Skin of body (tissue), 2 donors: ENCODE results near the gene POMGNT2. TPM values are rescaled to one million over a fixed set of nuclear protein-coding genes. Genes with fewer than 3 reads are reported as not detected.

Source experiments
- DNase-seq: peaks from one replicate; lab custom pipeline; 2025; lab: John Stamatoyannopoulos, UW
- total RNA-seq: library from RNA; depleted of rRNA; stranded (reverse); fragments of >200 nt; gene quantifications from one replicate; pipeline ENCODE4 v1.2.3, GENCODE V29; 2014

Gene POMGNT2
- total RNA-seq, 1 donor from 2014 or later, result 9.0 TPM

- no peak for DNase-seq
Observed at GRCh38 chr3:43102773-43103480, 3.0 kb downstream of the POMGNT2 start.

DNA sequence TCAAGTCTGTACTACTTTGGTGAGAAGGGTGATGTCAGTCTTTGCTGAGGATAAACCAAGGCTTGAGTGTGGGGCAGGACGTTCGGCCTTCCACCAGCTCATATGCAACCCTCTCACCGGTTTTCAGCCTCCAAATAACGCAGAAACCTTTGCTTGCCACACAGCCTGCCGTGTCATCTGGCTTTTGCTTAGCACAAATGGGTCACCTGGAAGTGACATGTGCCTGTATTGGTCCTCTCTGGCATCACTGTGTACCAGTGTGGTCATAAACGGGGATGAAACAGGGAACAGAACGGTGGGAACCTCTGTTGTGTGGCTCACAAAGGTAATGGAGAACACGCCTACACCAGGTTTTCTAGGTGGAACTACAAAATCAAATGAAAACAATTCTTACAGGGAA is 7.1 kb downstream of the POMGNT2 start:
- no peak for DNase-seq

DNA sequence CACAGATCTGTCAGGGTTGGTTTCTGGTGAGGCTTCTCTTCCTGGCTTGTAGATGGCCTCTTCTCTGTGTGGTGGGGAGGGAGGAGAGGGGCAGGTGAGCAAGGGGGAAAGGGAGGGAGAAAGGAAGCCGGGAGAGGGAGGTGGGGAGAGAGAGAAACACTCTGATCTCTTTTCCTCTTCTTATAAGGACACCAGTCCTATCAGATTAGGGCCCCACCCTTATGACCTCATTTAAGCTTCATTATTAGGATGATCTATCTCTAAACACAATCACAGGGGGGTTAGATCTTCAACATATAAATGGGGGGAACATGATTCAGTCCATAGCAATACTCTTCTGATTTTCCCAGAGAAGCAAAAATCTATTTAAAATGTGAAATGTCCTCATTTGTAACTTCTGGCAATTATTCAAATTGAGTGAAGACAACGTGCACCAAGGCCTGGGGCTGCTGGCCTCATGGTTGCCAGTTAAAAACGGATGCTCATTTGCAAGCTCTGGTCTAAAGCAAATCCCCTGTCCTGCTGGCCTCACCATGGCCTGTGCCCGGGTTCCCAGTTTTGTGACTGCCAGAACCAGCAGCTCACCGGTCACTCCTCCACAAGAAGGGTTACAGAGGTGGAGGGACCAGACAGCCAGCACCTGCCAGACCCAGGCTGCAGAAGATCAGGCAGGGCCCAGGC is 8.3 kb downstream of the POMGNT2 start:
- no peak for DNase-seq

DNA sequence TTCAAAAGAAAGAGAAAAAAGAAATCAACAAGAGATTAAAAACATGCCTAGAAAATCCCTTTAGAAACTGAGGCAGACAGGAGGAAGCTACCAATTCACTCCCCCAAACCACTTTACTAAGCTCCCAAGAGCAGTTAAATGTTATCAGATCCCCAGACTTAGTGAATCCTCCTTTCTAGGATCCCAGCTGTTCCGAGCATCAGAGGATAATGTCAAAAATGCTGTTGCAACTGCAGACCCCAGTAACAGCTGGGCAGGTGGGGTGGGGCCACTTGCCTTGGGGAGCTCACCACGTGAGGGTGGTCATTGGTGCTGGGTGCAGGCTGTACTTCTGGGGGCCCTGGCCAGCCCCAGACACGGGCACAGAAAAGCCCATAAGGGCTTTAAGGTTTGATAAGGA is 9.1 kb downstream of the POMGNT2 start:
- DNase-seq, result no peak

- no peak for DNase-seq
Observed at GRCh38 chr3:43095370-43095769, 10.5 kb downstream of the POMGNT2 start.

DNA sequence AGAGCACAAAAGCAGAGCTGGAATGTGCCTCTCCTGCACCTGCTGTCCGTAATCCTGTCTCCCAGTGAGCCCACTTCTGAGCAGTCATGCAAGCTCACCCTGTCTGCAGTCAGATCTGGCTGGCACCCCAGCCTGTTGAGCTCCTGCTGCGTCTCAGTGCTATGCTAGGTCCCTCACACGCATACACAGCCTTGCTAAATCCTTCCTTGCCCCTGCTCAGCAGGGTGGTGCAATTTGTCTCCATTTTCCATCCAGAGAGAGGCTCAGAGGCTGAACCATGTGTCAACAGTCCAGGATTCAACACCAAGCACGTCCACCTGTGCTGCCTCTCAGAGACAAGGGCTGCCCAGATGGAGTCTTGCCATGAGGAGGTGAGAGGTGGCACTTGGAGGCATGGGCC is 11.0 kb downstream of the POMGNT2 start:
- DNase-seq, result no peak

GRCh38 chr3:43094381-43094780 is 11.5 kb downstream of the POMGNT2 start:
- no peak for DNase-seq

GRCh38 chr3:43093974-43094373 is 11.9 kb downstream of the POMGNT2 start:
- no peak for DNase-seq

DNA sequence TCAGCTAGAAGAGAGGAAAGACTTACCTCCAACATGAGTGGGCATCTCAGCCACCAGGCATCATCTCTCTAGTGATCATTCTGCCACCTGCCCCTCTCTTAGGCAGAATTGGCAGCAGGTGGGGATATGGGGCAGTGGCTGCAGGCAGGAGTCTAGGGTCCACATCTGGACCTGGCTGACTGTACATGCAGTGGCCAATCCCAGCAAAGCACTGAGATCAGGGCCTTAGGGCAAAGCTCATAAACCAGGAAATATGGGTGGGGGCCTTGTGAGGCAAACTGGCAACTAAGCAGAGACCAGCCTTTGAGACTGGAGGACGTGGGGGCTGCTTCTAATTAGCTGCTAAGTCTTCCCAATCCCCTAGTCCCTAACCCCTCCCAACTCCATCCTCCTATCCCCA is 12.9 kb downstream of the POMGNT2 start:
- DNase-seq, result no peak

- no peak for DNase-seq
Observed at GRCh38 chr3:43091481-43091880, 14.4 kb downstream of the POMGNT2 start.

DNA sequence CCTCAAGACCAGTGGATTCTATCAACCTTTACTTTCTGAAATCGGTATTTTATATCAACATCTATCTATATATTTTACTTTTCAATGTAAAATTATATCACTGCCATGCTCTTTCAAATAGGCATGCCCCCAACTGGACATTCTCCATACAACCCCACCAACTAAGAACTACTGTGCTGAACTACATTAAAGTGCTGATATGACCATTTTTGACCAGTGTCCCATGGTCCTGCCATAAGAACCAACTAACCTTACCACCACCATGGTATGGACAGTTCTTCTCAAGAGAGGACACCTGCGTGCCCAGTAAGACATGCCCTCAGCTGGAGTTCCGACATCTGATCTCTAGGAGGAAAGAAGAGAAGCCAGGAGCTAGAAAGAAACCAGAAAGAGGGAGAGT is 15.6 kb downstream of the POMGNT2 start:
- DNase-seq, result no peak

- no peak for DNase-seq
Observed at GRCh38 chr3:43089081-43089480, 16.8 kb downstream of the POMGNT2 start.

- DNase-seq, result no peak
Observed at GRCh38 chr3:43087249-43087776, 18.6 kb downstream of the POMGNT2 start.

DNA sequence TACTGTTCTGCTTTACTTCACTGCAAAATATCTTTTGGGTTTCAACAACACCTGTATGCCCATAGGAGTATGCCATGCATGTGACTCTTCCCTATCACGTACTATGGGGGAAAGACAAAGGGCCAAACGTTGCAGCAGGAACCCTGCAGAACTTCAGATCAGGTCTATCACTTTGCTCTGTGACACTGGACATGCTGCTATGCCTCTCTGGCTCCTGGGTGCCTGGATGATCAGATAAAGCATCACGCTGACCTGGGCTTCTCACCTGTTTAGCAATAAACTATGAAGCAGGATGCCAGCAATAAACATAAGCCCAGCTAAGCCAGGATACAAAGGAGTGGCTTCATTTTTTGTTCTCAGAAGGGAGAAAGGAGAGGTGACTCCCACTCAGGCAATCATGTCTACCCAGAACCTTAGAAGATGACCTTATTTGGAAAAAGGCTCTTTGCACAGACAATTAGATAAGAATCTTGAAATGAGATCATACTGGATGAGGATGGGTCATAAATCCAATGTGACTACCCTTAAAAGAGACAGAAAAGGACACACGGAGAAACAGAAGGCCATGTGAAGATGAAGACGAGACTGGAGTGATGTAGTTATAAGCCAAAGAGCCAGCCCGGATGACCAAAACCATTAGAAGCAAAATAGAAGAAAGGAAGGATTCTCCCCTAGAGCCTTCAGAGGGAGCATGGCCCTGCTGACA is 19.3 kb downstream of the POMGNT2 start:
- DNase-seq, result no peak

DNA sequence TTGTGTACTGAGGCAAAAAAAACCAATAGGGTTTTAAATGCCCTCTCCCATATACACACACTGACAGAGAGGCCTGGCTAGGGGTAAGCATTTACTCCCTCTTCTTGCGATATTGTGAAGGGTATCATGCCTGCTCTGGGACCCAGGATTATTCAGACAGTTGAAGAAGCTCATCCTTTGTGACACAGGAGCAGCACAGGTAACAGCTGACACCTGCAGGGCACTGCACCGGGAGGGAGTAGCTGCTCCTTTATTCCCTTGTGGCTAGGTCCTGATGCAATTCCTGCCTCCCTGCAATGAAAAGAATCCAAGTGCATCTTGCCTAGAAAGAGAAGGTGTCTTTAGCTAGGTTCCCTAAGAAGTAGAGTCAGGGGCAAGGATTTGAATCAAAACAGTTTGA is 23.4 kb downstream of the POMGNT2 start:
- no peak for DNase-seq

- DNase-seq, result no peak
Observed at GRCh38 chr3:43081796-43082195, 24.1 kb downstream of the POMGNT2 start.

DNA sequence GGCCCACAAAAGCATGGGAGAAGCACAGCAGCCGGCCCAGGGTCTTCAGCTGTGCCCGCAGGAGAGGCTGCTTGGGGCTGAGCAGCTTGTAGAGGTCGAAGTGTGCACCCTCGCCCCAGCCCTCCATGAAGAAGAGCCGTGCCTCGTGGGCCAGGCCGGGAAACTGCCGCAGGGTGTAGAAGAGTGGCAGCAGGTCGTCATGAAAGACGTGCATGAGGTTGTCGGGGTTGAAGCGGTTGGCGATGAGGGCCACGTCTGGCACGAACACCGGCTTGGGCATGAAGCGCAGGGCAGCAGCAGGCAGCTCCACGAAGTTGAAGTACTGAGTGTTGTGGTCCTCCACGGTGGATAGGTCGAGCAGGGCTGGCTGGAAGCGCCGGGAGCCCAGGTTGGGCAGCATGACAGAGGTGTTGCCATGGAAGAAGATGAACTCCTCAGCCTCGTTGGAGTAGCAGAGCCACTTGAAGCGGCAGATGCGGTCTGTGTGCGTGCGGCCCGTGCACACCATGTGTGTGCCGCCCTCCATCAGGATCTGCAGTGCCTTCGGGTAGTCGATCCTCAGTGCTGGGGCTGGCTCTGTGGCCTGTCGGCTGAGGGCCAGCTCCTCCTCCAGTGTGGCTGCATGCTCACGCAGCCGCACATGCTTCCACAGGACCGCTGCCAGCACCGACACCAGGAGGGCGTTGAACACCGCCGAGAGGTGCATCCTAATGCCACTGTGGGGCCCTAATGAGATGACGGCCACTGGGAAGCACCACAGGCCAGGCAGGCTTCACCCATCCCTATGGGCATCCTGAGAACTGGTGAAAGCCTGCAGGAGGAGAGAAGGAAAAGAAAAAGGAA is 24.9 kb downstream of the POMGNT2 start:
- no peak for DNase-seq

DNA sequence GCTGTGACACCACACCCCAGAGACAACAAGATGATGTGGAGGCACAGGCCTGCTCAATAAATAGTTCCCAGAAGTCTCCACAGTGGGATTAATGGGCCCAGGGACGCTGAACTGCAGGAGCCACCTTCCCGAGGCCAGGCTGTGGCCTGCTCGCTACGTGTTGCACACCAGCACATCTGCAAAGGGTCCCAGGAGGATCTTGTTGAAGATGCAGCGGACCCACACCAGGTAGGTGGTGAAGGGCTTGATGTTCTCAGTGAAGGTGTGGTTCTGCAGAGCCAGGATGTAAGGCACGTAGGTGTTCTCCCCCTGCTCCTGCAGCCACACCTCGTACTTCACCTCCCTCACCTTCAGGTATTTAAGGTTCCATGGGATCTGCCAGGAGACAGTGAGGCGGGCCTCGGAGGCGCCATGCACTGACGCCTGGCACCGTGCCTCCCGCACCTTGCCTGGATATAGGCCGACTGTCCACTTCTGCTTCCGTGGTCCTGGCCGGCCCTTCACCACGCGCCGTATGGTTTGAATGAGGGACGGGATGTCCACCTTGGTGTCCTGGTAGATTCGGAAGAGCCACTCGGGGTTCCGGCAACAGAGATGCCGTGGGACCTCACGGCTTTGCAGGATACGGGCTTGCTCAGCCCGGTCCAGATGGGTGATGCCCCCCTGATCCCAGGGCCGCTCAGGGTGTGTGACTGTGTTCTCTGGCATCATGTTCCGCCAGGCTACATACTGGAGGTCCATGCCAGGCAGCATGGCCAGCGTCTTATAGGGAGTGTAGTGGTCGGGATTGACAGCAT is 26.1 kb downstream of the POMGNT2 start:
- DNase-seq, result no peak

- DNase-seq, result no peak
Observed at GRCh38 chr3:43077707-43078106, 28.2 kb downstream of the POMGNT2 start.

- no peak for DNase-seq
Observed at GRCh38 chr3:43077261-43077660, 28.6 kb downstream of the POMGNT2 start.

DNA sequence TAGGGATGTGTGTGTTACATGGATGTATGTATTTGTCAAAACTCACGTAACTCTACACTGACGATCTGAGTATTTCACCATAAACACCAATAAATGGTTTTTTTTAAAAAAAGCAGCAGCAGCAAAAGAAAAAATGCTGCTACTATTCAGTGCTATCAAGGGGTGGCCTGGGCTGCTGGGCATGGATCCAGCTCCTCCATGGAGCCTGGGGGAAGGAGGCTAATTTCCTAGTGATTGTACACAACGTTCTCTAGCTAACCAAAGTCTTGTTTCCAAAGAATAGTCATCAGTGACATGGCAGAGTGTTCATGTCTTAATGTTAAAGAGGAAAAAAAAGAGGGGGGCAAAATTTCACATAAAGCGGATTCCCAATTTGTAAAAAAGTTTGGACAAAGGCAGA is 29.0 kb downstream of the POMGNT2 start:
- no peak for DNase-seq
